ENCODE data around the gene STARD8. TPM values are rescaled to one million over a fixed set of nuclear protein-coding genes. Genes with fewer than 3 reads are reported as not detected.
A peak's percentile ranks its signal among the peaks of the same experiment; 100 is the strongest.

The STARD8 gene
- total and polyA plus RNA-seq, 3 donors from 2014 or later: 2.3 to 4.0 (median 3.1) TPM

DNA sequence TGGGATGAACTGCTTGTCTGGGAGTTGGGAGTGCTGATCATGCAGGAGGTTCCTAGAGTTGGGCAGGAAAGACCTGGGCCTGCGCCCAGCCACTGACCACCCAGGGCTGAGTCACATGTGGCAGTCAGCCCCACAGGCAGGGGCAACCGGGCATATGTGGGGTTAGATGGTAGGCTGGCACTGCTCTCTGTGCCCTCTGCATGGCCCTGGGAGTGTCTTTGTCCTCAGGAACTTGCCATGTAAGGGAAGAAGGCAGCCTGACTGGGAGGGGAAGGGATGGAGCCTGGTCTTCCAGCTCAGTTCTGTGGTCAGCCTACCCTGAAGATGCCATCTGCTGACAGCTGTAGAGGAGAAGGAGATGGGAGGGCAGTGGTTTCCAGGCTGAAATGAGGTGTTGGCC lies 111.2 kb downstream of the STARD8 start:
- Histone ChIP-seq H3K27ac (no peak overlapping the region), H3K9me3 (no peaks in the 10 kb centered on the region), H3K27me3 (no peaks in the 10 kb centered on the region), H3K4me3 (no peak overlapping the region), H3K4me1 (no peaks in the 10 kb centered on the region), H3K36me3 (ENCODE audit: low read depth, missing control alignments) (no peaks in the 10 kb centered on the region)
- WGBS, 2 donors: 86 to 89% methylated on average over 1 to 2 of the region's 2 CpGs
- no peak for TF ChIP-seq POLR2A (IDR thresholded peaks at IDR 0.05)
- TF ChIP-seq, protein P1, sequence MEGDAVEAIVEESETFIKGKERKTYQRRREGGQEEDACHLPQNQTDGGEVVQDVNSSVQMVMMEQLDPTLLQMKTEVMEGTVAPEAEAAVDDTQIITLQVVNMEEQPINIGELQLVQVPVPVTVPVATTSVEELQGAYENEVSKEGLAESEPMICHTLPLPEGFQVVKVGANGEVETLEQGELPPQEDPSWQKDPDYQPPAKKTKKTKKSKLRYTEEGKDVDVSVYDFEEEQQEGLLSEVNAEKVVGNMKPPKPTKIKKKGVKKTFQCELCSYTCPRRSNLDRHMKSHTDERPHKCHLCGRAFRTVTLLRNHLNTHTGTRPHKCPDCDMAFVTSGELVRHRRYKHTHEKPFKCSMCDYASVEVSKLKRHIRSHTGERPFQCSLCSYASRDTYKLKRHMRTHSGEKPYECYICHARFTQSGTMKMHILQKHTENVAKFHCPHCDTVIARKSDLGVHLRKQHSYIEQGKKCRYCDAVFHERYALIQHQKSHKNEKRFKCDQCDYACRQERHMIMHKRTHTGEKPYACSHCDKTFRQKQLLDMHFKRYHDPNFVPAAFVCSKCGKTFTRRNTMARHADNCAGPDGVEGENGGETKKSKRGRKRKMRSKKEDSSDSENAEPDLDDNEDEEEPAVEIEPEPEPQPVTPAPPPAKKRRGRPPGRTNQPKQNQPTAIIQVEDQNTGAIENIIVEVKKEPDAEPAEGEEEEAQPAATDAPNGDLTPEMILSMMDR (IDR thresholded peaks at IDR 0.05): no peak
- intact Hi-C loops (cut with DNase I; ENCODE audit: low total_unique reads): no loop called here
- no peak for DNase-seq

DNA sequence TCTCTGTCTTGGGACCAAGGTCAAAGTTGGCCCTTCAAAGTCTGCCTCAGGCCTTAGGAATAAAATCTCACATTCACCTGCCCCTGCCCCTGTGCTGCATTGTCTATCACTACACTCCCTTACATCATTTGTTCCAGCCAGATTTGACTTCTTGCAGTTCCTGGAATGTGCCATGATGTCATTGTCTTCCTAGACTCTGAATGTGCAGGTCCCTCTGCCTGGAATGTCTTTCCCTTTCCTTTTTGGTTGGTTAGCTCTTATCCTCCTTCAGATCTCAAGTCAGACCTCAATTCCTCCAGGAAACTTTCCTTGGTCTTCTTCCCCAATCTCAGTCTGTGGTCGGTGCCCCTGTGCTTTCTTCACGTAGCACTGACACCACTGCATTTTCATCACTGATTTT lies 113.6 kb downstream of the STARD8 start:
- no peaks in the 10 kb centered on the region for H3K9me3 ChIP-seq
- no peak for TF ChIP-seq POLR2A (IDR thresholded peaks at IDR 0.05)
- TF ChIP-seq, protein P1 (IDR thresholded peaks at IDR 0.05): no peak
- intact Hi-C loops (cut with DNase I; ENCODE audit: low total_unique reads): no loop called here
- no peak overlapping the region for H3K27ac ChIP-seq
- 88 to 92% methylated on average over 2 of the region's 2 CpGs for WGBS, 2 donors
- DNase-seq: no peak
- H3K36me3 ChIP-seq (ENCODE audit: low read depth, missing control alignments): no peaks in the 10 kb centered on the region
- H3K27me3 ChIP-seq: no peaks in the 10 kb centered on the region
- H3K4me1 ChIP-seq: no peaks in the 10 kb centered on the region
- no peak overlapping the region for H3K4me3 ChIP-seq

DNA sequence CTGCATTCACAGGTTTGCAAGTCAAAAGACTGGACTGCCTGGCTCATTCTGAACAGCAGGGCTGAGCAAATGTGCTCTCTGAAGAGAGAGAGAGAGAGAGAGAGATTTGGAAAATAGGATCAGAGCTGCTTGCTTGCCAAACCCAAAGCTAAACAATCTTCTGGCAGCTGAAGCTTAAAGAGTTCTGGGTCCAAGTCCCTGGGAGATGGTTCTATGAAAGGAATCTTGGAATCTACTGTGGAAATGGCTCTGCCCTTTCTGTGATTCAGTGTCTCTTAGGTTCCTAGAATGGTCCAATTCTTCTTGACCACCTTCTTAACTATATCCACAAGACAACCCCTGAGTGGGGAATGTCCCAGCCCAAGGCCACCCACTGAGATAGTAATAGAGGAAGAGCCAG lies 115.3 kb downstream of the STARD8 start:
- Histone ChIP-seq H3K4me1 (no peaks in the 10 kb centered on the region), H3K27me3 (no peaks in the 10 kb centered on the region), H3K27ac (no peak overlapping the region), H3K4me3 (no peak overlapping the region), H3K36me3 (ENCODE audit: low read depth, missing control alignments) (no peaks in the 10 kb centered on the region), H3K9me3 (no peaks in the 10 kb centered on the region)
- peak; percentile 49 for DNase-seq
- TF ChIP-seq POLR2A (IDR thresholded peaks at IDR 0.05): no peak
- TF ChIP-seq, protein P1 (IDR thresholded peaks at IDR 0.05): no peak
- intact Hi-C loops (cut with DNase I; ENCODE audit: low total_unique reads): no loop called here

DNA sequence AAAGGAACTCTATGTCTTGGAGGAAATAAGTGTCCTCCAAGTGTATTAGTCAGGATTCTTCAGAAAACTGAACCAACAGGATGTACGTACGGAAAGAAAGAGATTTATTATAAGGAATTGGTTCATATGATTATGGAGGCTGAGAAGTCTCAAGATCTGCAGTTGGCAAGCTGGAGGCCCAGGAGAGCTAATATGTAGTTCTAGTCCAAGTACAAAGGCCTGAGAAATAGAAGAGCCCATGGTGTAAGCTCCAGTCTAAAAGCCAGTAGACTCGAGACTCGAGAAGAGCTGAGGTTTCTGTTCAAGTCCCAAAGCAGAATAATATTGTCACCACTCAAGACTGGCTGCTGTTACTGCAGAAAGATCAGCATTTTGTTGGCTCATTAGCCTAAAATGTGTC lies 116.0 kb downstream of the STARD8 start:
- Histone ChIP-seq H3K9me3 (no peaks in the 10 kb centered on the region), H3K27ac (peak overlapping the region in 1 of 2 donors; percentile 14)
- intact Hi-C loops (cut with DNase I; ENCODE audit: low total_unique reads): no loop called here

More for the DNA sequence above, 116.0 kb downstream of the STARD8 start:
- Histone ChIP-seq H3K27me3 (no peaks in the 10 kb centered on the region), H3K4me1 (no peaks in the 10 kb centered on the region), H3K36me3 (ENCODE audit: low read depth, missing control alignments) (no peaks in the 10 kb centered on the region), H3K4me3 (no peak overlapping the region)
- WGBS, 2 donors: 85 to 90% methylated on average over 4 of the region's 4 CpGs
- TF ChIP-seq, protein P1 (IDR thresholded peaks at IDR 0.05): no peak
- TF ChIP-seq POLR2A (IDR thresholded peaks at IDR 0.05): no peak
- DNase-seq: no peak

Small RNA genes within 50 kb of the gene (small RNA-seq; reads per million reads assigned to genes)
- gene COX6CP12: 0 reads per million in 2 donors

Other genes with a start within 250 kb of the STARD8 start
- 1 to 10 TPM; 5.5 to 5.7 TPM for gene OPHN1, start 214.2 kb upstream of the STARD8 start, total RNA-seq
- 2.3 TPM for gene OPHN1, start 214.2 kb upstream of the STARD8 start, polyA plus RNA-seq (ENCODE audit: insufficient read depth, low read depth, low replicate concordance)
- gene YIPF6, start 148.6 kb upstream of the STARD8 start, total RNA-seq: 10 to 100 TPM; 30.5 to 35.7 TPM
- 16.2 TPM for gene YIPF6, start 148.6 kb upstream of the STARD8 start, polyA plus RNA-seq (ENCODE audit: insufficient read depth, low read depth, low replicate concordance)
- 10 to 100 TPM; 14.6 to 29.4 TPM for gene EFNB1, start 181.4 kb downstream of the STARD8 start, total RNA-seq
- 21.1 TPM for gene EFNB1, start 181.4 kb downstream of the STARD8 start, polyA plus RNA-seq (ENCODE audit: insufficient read depth, low read depth, low replicate concordance)

All from testis (tissue), 3 donors.